OCI-LY3 (cell line): ENCODE measurements around the gene SLC38A10.

Experiments
- EZH2phosphoT487 ChIP-seq: fragments of 200-600 bp; shearing (Covaris generic); IDR thresholded peaks from 2 replicates; pipeline ENCODE4 v1.6.1; 2018; ENCODE audit warnings: antibody characterized with exemption, mixed run types, low read depth
- TF ChIP-seq, protein P1 (sequence below): fragments of 200-600, 300-600 bp; sonication (generic); IDR thresholded peaks from 2 replicates; pipeline ENCODE4 v1.5.1; 2014; ENCODE audit warnings: antibody characterized with exemption, low read length, low read depth

DNA sequence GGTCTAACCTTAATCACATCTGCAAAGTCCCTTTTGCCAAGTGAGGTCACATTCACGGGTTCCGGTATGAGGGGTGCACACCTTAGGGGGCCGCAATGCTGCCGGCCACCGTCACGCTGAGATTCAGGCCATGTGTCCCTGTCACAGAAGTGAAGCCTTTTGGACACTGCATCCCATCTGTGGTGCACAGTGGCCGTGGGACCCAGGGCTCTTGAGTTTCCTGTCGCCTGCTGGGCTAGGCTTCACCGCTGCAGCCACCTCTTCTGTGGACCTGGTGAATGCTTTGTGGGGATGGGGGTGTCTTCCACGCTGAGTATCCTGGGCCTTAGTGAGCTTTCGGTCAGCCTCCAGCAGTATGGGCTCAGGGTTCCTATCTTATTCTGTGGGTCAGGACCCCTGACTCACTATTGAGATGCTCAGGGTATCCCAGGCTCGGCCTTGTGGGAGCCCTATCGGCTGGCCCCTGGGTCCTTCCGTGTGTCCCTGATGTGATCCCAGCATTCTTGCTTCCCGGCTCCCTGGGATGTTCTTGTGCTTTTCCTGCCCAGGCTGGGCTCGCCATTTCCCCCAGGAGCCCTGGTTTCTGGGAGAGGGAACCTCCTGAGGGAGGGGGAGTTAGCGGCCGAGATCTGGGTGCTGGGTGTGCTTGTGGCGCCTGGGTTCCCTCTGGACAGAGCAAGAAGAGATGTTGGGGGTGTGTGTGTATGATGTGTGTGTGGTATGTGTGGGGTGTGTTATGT is 4.9 kb upstream of the SLC38A10 start:
- TF ChIP-seq, protein P1, sequence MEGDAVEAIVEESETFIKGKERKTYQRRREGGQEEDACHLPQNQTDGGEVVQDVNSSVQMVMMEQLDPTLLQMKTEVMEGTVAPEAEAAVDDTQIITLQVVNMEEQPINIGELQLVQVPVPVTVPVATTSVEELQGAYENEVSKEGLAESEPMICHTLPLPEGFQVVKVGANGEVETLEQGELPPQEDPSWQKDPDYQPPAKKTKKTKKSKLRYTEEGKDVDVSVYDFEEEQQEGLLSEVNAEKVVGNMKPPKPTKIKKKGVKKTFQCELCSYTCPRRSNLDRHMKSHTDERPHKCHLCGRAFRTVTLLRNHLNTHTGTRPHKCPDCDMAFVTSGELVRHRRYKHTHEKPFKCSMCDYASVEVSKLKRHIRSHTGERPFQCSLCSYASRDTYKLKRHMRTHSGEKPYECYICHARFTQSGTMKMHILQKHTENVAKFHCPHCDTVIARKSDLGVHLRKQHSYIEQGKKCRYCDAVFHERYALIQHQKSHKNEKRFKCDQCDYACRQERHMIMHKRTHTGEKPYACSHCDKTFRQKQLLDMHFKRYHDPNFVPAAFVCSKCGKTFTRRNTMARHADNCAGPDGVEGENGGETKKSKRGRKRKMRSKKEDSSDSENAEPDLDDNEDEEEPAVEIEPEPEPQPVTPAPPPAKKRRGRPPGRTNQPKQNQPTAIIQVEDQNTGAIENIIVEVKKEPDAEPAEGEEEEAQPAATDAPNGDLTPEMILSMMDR, result no peak
- no peak for TF ChIP-seq EZH2phosphoT487
